HG03064 (cell line): ENCODE results near the gene SERHL2.
"Not testable (repeated sequence)": the region's sequence is repeated elsewhere in the genome, so short reads cannot be mapped to it uniquely, and the experiment has no call there.

Experiments used
- ATAC-seq: cut with Tn5 transposase; IDR thresholded peaks from one replicate; pipeline ENCODE4 v1.9.1; 2021; ENCODE audit warnings: low read depth; ENCODE audit not compliant: unreplicated experiment

SERHL2 gene

DNA sequence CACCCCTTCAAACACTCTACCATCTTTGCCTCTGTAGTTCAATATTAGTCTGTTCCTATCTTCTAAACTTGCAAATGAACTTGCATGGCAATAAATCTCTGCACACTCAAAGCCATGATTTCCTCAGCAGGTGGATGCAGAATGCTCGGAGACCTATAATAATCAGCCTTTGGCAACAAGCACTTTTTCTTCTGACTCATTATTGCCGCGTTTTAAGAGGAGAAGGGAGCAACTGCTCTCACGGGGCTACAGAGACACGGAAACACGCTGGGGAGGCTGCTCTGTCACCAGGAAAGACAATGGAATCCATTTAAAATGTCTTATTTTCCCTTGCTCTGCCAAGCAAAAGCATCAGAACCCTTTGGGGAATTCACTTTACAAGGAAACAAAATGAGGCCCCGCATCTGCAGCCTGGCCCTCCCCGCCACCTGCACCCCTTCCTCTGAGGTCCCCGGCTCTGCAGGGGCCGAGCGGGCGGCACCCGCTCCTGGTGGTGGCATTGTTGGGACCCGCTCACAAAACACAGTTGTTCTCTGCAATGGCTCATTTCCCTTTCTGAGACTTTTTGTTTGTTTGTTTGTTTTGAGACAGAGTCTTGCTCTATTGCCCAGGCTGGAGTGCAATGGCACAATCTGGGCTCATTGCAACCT is 18.5 kb upstream of the SERHL2 start:
- ATAC-seq, result not testable (repeated sequence)

DNA sequence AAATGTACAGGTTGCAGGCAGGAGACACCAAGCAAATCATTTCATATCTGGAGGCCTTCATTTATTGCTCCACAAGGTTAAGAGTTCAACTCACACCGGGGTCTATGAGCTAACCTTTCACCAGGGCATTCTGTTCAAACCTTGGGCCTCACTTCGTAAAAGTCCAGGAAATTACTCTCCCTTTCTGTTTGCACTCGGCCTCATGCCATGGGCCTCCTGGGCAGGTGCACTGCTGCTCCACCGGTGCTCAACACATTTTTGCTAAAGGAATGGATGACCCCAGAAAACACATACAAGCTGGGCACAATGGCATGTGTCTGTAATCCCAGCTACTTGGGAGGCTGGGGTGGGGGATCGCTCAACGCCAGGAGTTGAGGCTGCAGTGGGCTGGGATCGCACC is 17.6 kb upstream of the SERHL2 start:
- no peak for ATAC-seq

DNA sequence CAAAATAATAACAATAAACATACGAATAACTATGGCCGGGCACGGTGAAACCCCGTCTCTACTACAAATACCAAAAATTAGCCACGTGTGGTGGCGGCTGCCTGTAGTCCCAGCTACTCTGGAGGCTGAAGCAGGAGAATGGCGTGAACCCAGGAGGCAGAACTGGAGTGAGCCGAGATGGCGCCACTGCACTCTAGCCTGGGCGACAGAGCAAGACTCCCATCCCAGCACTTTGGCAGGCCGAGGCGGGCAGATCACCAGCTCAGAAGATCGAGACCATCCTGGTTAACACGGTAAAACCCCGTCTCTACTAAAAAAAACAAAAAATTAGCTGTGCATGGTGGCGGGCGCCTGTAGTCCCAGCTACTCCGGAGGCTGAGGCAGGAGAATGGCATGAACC is 17.1 kb upstream of the SERHL2 start:
- not testable (repeated sequence) for ATAC-seq

DNA sequence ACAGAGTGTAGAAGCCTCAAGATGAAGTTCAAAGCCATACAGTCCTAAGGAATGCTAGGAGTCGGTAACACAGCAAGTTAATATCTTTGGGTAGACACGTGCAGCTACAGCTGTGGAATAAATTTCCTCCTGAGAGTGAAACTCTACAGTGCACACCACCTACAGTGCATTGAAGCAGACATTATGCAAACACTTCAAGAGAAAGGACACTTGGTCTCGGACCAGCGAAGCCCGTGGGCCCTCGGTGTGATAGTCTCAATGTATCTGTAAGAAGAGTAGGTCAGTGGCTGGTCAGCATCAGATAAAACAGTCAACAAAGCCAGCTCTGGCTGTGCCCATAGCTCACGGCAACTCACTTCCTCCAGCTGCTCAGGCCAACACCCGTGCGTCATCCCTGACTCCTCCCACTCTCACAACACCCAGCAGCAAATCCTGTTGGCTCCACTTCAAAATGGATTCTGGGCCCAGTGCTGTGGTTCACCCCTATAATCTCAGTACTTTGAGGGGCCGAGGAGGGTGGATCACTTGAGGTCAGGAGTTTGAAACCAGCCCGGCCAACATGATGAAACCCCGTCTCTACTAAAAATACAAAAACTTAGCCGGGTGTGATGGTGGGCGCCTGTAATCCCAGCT is 16.4 kb upstream of the SERHL2 start:
- ATAC-seq, result not testable (repeated sequence)

DNA sequence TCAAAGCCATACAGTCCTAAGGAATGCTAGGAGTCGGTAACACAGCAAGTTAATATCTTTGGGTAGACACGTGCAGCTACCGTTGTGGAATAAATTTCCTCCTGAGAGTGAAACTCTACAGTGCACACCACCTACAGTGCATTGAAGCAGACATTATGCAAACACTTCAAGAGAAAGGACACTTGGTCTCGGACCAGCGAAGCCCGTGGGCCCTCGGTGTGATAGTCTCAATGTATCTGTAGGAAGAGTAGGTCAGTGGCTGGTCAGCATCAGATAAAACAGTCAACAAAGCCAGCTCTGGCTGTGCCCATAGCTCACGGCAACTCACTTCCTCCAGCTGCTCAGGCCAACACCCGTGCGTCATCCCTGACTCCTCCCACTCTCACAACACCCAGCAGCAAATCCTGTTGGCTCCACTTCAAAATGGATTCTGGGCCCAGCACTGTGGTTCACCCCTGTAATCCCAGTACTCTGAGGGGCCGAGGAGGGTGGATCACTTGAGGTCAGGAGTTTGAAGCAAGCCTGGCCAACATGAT is 14.5 kb upstream of the SERHL2 start:
- ATAC-seq, result not testable (repeated sequence)

DNA sequence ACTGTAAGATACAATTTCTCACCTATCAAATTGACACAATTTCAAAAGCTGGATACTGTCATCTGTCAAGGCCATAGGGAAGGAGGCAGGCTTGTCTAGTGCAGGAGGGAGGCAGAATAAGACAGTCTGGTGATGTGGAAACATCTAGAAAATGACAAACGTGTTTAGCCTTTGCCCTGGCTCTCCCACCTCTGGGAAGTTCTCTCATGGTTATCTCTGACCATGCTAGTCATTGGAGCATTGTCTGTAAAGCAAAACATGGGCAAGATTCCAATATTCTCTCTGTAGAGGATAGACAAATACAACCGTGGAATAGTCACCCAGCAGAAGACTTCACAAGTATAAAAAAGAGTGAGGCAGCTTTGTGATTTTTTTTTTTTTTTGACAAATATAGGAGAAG is 9.1 kb upstream of the SERHL2 start:
- no peak for ATAC-seq

DNA sequence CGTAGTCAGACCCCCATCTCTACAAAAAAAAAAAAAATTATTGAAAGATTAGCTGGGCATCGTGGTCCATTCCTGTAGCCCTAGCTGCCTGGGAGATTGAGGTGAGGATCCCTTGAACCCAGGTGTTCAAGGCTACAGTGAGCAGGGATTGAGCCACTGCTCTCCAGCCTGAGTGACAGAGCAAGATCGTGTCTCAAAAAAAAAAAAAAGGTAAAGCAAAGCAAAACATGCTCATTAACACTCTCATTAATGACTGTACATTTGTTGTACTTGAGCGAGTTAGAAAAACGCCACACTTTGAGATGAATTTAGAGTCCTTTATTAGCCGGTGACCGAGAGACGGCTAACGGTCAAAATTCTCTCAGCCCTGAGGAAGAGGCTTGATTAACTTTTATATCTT is 6.2 kb upstream of the SERHL2 start:
- ATAC-seq, result no peak

DNA sequence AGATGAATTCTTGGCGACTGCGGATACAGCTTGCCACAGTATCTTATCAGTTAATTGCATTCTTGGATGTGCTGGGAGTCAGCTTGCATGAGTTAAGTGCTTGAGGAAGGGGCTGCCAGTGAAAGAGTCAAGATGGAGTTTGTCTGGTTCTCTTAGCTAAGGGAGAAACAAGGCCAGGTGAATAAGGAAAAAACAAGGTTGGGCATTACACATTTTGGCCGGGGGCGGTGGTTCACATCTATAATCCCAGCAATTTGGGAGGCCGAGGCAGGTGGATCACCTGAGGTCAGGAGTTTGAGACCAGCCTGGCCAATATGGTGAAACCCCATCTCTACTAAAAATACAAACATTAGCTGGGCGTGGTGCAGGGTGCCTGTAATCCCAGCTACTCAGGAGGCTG is 5.6 kb upstream of the SERHL2 start:
- not testable (repeated sequence) for ATAC-seq

DNA sequence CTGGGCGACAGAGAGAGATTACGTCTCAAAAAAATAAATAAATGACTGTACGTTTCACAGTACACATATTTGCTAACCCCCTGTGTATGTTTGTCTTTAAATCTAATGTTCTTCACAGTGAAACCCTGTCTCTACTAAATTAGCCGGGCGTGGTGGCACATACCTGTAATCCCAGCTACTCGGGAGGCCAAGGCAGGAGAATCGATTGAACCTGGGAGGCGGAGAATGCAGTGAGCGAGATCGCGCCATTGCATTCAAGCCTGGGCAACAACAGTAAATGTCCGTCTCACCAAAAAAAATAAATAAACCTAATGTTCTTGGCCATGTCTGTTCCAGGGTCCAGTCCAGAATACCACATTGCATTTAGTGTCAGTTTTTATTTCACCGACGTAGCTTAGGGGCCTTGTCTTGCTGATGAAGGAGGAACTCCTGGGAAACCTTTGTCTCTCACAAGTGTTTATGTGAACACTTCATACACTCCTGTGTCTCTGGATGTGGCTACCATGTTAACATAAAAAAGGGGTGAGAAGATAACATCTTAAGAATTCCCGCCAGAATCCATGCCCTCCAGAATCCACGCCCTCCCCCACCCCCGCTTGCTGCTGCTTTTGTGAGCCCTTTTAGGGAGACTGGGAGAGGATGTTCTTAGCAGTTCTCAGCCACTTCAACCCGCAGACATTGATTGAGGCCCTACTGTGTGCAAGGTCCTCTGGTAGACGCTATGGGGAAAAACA is 5.0 kb upstream of the SERHL2 start:
- no peak for ATAC-seq

DNA sequence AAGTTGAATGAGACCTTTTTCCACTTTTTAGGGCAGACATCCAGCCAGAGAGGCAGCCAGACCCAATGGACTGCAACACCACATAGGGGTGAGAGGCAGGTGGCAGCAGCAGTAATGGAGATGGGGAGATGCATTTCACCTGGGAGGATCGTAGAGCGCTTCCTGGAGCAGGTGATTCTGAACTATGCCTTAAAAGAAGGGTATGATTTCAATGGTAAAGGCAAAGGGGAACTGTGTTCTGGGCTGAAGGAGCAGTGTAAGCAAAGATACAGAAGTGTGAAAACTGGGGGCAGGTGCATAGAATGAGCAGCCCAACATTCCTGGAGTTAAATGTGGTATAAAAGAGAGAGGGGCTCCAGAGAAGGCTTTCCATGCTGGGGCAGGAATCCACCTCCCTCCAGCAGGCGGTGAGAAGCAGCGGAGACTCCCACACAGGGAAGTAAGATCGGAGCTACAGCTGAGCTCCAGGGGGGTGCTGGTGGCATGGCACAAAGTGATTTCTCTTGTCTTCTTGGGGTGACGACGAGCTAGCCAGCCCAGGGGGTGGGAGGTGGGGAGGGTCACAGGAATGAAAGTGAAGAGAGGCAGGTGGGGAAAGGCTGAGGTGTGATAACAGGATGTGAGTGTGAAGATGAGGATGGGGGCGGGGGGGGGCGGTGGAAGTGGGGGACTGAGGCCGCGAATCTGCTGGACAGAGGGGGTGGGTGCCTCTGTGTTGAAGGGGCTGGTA is 4.3 kb upstream of the SERHL2 start:
- ATAC-seq, result no peak

DNA sequence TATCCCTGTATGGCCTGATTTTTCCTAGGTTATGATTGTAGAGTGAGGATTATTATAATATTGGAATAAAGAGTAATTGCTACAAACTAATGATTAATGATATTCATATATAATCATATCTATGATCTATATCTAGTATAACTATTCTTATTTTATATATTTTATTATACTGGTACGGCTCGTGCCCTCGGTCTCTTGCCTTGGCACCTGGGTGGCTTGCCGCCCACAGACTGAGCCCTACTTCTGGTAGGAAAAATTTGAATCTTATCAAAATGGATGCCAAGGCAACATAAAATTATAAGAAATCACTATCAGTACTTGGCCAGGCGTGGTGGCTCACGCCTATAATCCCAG is 1.5 kb upstream of the SERHL2 start:
- not testable (repeated sequence) for ATAC-seq

DNA sequence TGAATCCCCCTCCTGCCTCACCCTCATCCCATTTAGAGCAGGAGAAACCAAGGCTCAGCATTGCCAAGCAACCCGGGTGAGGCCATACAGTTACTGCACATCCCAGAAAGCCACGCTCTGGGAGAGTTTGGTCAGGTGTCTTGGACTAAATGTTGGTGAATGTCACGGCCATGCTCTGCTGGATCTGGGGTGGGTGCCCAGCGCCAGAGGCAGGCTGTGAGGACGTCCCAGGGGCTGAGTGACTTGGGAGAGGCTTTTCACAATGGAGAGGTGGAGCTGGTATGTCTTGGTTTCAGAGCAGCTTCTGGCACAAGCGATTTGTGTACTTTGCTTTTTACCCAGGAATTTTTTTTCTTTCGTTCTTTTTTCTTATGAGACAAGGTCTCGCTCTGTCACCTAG is 6.6 kb downstream of the SERHL2 start:
- no peak for ATAC-seq

DNA sequence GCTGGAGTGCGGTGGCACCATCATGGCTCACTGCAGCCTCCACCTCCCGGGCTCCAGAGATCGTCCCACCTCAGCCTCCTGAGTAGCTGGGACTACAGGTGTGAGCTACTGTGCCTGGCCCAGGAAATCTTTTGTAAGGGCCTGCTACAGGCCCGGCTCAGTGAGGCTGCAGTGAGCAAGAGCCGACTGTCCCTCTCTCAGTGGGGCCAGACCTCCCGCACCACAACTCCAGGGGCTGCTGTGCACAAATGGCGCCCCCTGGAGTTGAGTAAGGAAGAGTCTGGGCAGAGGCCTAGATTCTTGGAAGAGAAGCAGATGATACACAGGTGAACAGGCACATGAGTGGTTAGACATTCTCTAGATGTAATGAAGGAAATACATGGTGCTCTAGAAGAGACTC is 7.0 kb downstream of the SERHL2 start:
- ATAC-seq, result no peak

DNA sequence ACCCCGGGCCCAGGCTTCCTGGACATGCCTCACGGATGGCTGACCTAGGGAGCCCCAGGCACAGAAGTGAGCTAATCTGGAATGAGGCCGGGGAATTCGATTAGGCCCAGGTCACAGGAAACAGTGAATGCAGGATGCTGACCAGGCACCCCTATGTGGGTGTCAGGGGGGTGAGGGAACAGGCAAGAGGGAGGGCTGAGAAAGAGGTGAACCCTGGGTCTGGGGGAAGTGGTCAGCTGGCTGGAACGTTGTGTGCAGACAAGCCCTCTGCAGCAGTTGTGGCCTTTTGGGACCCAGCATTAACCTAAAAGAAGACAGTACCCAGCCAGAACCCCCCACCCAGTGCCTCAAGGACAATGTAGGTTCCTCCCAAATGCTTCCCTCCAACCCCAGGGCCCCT is 8.1 kb downstream of the SERHL2 start:
- no peak for ATAC-seq

DNA sequence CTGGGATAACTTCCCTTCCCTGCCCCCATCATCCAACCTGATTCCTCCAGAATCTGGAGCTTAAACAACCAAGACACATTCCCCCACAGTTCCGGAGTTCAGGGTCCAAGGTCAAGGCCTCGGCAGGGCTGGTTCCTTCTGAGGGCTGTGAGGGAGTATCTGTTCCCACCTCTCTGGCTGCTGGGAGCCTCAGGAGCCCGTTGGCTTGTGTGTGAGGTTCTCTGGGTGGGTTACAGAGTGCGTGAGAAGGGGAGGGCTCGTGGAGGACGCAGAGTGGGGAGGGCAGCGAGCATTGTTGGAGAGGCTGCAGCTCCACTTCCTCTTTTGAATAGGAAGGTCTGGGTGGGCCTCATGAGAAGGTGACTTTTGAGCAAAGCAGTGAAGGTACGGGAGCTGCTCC is 8.5 kb downstream of the SERHL2 start:
- ATAC-seq, result no peak

DNA sequence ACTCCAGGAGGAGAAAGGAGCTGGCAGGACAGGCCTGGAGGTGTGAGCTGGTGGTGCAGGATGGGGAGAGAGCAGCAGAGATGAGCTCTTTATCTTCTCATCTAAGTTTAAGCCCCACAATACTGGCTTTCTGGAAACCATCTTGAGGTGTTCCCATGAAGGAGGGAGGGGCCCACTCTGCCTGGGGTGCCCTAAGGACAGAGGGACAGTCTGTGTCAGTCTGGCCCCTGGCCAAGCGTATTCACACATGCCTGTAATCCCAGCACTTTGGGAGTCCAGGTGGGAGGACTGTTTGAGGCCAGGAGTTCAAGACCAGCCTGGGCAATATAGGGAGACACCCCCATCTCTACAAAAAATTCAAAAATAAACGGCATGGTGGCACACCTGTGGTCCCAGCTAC is 8.9 kb downstream of the SERHL2 start:
- ATAC-seq, result no peak

DNA sequence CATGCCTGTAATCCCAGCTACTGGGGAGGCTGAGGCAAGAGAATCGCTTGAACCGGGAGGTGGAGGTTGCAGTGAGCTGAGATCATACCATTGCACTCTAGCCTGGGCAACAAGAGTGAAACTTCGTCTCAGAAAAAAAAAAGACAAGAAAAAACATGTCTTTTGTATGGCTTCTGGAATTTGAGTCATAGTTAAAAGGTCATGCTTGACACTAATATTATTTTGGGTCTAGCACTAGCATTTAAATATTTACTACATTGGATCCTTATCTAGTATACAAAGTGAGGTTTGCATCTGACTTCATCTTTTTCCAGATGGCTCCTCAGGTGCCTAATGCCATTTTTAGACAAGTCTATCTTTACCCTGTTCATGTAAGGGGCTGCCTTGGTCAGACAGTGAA is 10.2 kb downstream of the SERHL2 start:
- not testable (repeated sequence) for ATAC-seq

DNA sequence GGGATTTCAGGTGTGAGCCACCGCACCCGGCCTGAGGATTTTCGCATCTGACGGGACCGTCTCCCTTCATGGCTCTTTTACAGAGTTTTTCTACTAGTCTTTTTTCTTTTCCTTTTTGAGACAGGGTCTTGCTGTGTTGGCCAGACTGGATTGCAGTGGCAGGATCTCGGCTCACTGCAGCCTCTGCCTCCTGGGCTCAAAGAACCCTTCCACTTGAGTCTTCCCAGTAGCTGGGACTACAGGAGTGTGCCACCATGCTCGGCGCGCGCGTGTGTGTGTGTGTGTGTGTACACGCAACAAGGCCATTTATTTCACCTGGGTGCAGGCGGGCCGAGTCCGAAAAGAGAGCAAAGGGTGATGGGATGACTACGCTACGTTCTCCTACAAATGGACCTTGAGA is 10.9 kb downstream of the SERHL2 start:
- no peak for ATAC-seq

DNA sequence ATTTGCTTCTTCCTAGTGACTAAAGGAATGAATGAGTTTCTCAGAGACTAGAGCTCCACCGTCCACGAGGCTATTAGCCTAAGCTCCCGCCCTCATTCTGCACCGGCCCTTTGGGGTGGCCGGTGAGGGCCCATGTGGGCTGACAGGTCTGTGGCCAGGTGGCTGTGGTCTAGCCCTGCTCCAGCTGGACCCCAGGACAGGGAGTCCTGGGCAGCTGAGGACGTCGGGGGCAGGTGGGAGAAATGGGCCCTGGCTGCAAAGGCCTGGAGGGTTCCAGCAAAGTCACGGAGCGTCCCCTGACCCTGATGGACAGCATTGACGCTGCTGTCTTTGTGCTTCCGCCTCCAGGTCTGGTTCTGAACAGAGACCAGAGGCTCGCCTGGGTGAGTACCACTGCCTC is 12.2 kb downstream of the SERHL2 start:
- ATAC-seq, result no peak

DNA sequence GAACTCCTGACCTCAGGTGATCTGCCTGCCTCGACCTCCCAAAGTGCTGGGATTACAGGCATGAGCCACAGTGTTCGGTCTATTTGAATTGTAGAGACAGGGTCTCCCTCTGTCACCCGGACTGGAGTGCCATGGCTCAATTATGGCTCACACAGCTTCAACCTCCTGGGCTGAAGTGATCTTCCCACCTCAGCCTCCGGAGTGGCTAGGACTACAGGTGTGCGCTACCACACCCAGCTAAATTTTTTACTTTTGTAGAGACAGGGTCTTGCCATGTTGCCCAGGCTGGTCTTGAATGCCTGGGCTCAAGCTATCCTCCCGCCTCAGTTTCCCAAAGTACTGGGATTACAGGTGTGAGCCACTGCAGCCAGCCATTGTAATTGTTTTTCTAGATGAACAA is 14.2 kb downstream of the SERHL2 start:
- not testable (repeated sequence) for ATAC-seq

DNA sequence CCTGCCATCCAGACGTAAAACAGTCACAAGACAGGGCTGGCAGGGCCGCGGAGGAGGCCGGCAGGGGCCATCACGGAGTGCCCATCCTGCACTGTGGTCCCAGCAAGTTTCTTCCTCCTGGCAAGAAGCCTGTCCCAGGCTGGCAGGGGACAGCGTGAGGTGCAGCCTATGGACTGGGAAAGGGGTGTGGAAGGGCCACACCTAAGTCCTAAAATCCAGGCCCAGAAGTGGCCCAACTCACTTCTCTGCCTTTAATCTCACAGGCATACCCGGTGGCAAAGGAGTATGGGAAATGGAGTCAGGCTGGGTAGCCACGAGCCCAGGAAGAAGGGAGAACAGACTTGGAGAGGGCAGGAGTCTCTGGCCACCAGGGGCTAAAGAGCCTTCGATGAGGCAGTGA is 16.8 kb downstream of the SERHL2 start:
- ATAC-seq, result not testable (repeated sequence)
